ENCODE results near the gene CCDC146. TPM values are rescaled to one million over a fixed set of nuclear protein-coding genes. Genes with fewer than 3 reads are reported as not detected.
"Not testable (repeated sequence)": the region's sequence is repeated elsewhere in the genome, so short reads cannot be mapped to it uniquely, and the experiment has no call there.

CCDC146 gene
- polyA plus RNA-seq, 1 donor from 2014 or later, result 13.0 TPM

DNA sequence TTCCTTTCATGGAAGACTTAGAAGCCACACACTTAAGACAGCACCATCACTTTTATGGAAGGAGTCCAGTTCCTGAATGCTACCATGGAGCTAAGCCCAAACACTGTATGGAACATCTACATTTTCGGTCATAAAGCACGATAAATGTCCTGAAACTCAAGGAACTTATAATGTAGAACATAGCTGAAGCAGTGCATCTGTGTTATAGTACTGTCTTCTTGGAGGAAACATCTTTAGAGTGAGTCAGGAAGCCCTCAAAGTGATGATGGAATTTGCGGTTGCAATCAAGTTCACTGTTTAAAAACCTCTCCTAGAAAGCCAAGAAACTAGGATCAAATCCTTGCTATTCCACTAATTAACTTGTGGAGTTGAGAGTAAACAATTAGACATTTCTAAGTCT is 16.5 kb upstream of the CCDC146 start:
- not testable (repeated sequence) for H3K9ac ChIP-seq (ENCODE audit: low read length); H3K27ac ChIP-seq (ENCODE audit: low read length); H3K27me3 ChIP-seq (ENCODE audit: insufficient read depth, low read depth, low read length); H3K9me2 ChIP-seq (ENCODE audit: insufficient read depth, low read length); H3F3A ChIP-seq (ENCODE audit: insufficient read depth, low read length, poor library complexity, severe bottlenecking); H3K79me2 ChIP-seq (replicated peaks; ENCODE audit: insufficient read depth, low read length); H3K36me3 ChIP-seq (ENCODE audit: insufficient read depth, low read length); H3K4me2 ChIP-seq (ENCODE audit: low read length); H2AFZ ChIP-seq (ENCODE audit: low read depth, low read length); H4K20me1 ChIP-seq (ENCODE audit: insufficient read depth); H3K9me3 ChIP-seq (ENCODE audit: low read length); H3K4me3 ChIP-seq (ENCODE audit: low read length)

DNA sequence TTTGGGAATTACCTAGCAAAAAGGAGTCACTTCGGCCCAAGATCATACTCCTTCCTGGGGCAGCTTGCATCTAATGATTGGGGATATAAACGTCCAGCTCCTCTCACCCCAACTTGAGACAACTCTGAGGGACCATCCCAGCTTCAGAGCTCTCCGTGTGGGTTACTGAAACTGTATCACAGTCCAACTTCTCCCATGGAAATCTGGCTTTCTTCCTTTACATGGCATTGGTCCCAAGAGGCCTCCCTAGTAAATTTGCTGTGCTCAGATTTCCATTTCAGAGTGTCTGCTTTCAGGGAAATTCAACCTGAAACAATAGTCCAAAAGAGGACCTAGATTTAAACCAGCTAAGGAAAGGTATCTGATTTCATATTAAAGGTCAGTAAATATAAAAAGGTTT is 14.8 kb upstream of the CCDC146 start:
- H3K27me3 ChIP-seq (ENCODE audit: insufficient read depth, low read depth, low read length); H4K20me1 ChIP-seq (ENCODE audit: insufficient read depth); H3K4me3 ChIP-seq (ENCODE audit: low read length): not testable (repeated sequence)

DNA sequence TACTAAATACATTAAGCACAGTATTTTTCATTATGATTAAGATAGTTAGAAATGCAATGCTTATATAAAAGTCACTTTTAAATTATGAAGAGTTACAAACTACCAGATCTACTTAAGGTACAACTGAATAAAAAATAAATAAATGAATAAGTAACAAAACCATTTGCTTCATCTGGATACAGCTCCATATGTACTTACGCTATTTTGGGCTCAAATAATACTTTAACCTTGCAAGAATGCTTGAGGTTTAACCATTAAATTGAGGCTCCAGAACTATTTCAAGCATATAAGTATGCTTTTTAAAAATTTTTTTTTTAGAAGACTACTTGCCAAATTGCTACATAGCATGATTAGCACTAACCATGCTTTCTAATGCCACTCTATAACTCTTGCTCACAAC is 14.1 kb upstream of the CCDC146 start:
- H2AFZ ChIP-seq (ENCODE audit: low read depth, low read length); H3K36me3 ChIP-seq (ENCODE audit: insufficient read depth, low read length); H3K4me3 ChIP-seq (ENCODE audit: low read length): not testable (repeated sequence)

More for the DNA sequence above, 14.8 kb upstream of the CCDC146 start:
- not testable (repeated sequence) for H3K36me3 ChIP-seq (ENCODE audit: insufficient read depth, low read length); H3K9me2 ChIP-seq (ENCODE audit: insufficient read depth, low read length); H2AFZ ChIP-seq (ENCODE audit: low read depth, low read length); H3K9me3 ChIP-seq (ENCODE audit: low read length); H3K27ac ChIP-seq (ENCODE audit: low read length); H3K79me2 ChIP-seq (replicated peaks; ENCODE audit: insufficient read depth, low read length); H3K9ac ChIP-seq (ENCODE audit: low read length); H3K4me2 ChIP-seq (ENCODE audit: low read length); H3F3A ChIP-seq (ENCODE audit: insufficient read depth, low read length, poor library complexity, severe bottlenecking)

DNA sequence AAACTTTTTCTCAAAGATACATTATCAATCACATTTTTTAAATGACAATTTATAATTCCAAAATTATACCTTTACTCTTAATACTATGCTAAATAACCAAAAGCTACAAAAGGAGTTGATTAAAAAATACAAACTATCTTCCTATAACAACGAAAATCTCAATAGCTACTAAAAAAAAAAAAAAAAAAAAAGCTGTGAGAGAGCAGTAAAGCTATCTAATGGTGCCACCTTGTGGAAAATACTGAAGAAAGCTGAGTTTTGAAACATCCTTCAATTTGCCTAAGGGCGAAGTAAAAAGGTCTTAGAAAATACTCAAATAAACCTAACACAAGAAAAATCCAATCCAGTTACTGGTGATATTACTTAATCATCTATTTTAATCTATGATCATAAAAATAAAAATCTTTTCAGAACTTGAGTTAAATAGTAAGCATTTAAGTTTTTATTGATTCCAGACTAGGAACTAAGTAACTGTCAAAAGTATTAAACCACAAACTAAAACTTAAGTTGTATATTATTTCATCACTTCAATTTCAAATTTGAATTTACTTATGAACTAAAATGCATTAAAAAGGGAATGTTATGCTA is 9.6 kb upstream of the CCDC146 start:
- not testable (repeated sequence) for H3K9me3 ChIP-seq (ENCODE audit: low read length); H3K27me3 ChIP-seq (ENCODE audit: insufficient read depth, low read depth, low read length); H3K36me3 ChIP-seq (ENCODE audit: insufficient read depth, low read length); H3K9me2 ChIP-seq (ENCODE audit: insufficient read depth, low read length); H2AFZ ChIP-seq (ENCODE audit: low read depth, low read length); H3K9ac ChIP-seq (ENCODE audit: low read length); H4K20me1 ChIP-seq (ENCODE audit: insufficient read depth); H3F3A ChIP-seq (ENCODE audit: insufficient read depth, low read length, poor library complexity, severe bottlenecking); H3K79me2 ChIP-seq (replicated peaks; ENCODE audit: insufficient read depth, low read length); H3K27ac ChIP-seq (ENCODE audit: low read length); H3K4me2 ChIP-seq (ENCODE audit: low read length); H3K4me3 ChIP-seq (ENCODE audit: low read length)
- TF ChIP-seq RAD21 (conservative IDR thresholded peaks at IDR 0.05) (peak; percentile 71), SMC3 (conservative IDR thresholded peaks at IDR 0.05; ENCODE audit: poor library complexity) (peak; percentile 73)
- TF ChIP-seq, protein P1, sequence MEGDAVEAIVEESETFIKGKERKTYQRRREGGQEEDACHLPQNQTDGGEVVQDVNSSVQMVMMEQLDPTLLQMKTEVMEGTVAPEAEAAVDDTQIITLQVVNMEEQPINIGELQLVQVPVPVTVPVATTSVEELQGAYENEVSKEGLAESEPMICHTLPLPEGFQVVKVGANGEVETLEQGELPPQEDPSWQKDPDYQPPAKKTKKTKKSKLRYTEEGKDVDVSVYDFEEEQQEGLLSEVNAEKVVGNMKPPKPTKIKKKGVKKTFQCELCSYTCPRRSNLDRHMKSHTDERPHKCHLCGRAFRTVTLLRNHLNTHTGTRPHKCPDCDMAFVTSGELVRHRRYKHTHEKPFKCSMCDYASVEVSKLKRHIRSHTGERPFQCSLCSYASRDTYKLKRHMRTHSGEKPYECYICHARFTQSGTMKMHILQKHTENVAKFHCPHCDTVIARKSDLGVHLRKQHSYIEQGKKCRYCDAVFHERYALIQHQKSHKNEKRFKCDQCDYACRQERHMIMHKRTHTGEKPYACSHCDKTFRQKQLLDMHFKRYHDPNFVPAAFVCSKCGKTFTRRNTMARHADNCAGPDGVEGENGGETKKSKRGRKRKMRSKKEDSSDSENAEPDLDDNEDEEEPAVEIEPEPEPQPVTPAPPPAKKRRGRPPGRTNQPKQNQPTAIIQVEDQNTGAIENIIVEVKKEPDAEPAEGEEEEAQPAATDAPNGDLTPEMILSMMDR (IDR thresholded peaks at IDR 0.05; ENCODE audit: poor library complexity, severe bottlenecking), result peak; percentile 61

More for the DNA sequence above, 14.1 kb upstream of the CCDC146 start:
- H3K27ac ChIP-seq (ENCODE audit: low read length); H3K9ac ChIP-seq (ENCODE audit: low read length); H3K9me2 ChIP-seq (ENCODE audit: insufficient read depth, low read length); H3K9me3 ChIP-seq (ENCODE audit: low read length); H3F3A ChIP-seq (ENCODE audit: insufficient read depth, low read length, poor library complexity, severe bottlenecking); H3K27me3 ChIP-seq (ENCODE audit: insufficient read depth, low read depth, low read length); H4K20me1 ChIP-seq (ENCODE audit: insufficient read depth); H3K79me2 ChIP-seq (replicated peaks; ENCODE audit: insufficient read depth, low read length); H3K4me2 ChIP-seq (ENCODE audit: low read length): not testable (repeated sequence)

DNA sequence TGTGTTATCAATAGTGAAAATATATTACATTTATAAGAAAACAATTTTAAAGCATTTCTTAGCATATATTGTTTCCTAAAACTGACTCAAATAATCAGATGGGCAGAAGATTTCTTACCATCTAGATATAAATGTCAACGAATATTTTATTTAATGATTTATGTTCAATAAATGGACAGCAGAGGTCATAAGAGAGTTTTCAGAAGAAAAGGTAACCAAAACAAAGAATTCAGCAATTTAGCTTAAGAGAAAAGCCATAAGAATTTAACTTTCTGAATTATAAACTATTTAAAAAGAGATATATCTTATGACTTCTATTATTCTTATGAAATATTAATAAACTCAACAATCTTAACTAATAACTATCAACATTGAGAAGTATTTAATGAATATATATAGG is 3.1 kb downstream of the CCDC146 start:
- H3K27me3 ChIP-seq (ENCODE audit: insufficient read depth, low read depth, low read length); H3K27ac ChIP-seq (ENCODE audit: low read length); H2AFZ ChIP-seq (ENCODE audit: low read depth, low read length); H3K36me3 ChIP-seq (ENCODE audit: insufficient read depth, low read length); H3F3A ChIP-seq (ENCODE audit: insufficient read depth, low read length, poor library complexity, severe bottlenecking); H3K9me2 ChIP-seq (ENCODE audit: insufficient read depth, low read length); H3K9me3 ChIP-seq (ENCODE audit: low read length); H3K4me2 ChIP-seq (ENCODE audit: low read length); H4K20me1 ChIP-seq (ENCODE audit: insufficient read depth); H3K79me2 ChIP-seq (replicated peaks; ENCODE audit: insufficient read depth, low read length); H3K9ac ChIP-seq (ENCODE audit: low read length); H3K4me3 ChIP-seq (ENCODE audit: low read length): not testable (repeated sequence)
- peak; percentile 45 for TF ChIP-seq SMC3 (conservative IDR thresholded peaks at IDR 0.05; ENCODE audit: poor library complexity)

DNA sequence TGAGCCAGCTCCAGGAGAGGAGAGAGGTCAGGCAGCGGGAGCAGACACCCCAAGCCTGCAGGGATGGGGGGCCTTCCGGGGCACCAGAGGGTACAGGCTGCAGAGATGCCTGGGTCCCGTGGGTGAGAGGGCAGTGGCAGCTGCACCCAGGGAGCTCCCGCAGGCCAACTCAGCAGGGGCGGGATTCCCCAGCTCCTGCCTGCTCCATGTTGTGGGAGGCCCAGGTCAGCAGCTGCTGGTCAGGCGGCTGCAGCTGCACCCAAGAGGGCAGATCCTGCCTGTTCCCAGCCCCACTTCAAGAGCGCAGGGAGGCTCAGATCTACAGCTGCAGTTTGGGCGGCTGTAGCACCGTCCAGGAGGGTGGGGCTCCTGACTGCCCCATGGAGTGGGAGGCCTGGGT is 4.6 kb downstream of the CCDC146 start:
- not testable (repeated sequence) for H3F3A ChIP-seq (ENCODE audit: insufficient read depth, low read length, poor library complexity, severe bottlenecking); H3K9ac ChIP-seq (ENCODE audit: low read length); H2AFZ ChIP-seq (ENCODE audit: low read depth, low read length); H3K9me2 ChIP-seq (ENCODE audit: insufficient read depth, low read length); H3K4me2 ChIP-seq (ENCODE audit: low read length); H3K27ac ChIP-seq (ENCODE audit: low read length); H3K36me3 ChIP-seq (ENCODE audit: insufficient read depth, low read length); H3K79me2 ChIP-seq (replicated peaks; ENCODE audit: insufficient read depth, low read length); H3K9me3 ChIP-seq (ENCODE audit: low read length); H3K27me3 ChIP-seq (ENCODE audit: insufficient read depth, low read depth, low read length); H3K4me3 ChIP-seq (ENCODE audit: low read length); H4K20me1 ChIP-seq (ENCODE audit: insufficient read depth)

DNA sequence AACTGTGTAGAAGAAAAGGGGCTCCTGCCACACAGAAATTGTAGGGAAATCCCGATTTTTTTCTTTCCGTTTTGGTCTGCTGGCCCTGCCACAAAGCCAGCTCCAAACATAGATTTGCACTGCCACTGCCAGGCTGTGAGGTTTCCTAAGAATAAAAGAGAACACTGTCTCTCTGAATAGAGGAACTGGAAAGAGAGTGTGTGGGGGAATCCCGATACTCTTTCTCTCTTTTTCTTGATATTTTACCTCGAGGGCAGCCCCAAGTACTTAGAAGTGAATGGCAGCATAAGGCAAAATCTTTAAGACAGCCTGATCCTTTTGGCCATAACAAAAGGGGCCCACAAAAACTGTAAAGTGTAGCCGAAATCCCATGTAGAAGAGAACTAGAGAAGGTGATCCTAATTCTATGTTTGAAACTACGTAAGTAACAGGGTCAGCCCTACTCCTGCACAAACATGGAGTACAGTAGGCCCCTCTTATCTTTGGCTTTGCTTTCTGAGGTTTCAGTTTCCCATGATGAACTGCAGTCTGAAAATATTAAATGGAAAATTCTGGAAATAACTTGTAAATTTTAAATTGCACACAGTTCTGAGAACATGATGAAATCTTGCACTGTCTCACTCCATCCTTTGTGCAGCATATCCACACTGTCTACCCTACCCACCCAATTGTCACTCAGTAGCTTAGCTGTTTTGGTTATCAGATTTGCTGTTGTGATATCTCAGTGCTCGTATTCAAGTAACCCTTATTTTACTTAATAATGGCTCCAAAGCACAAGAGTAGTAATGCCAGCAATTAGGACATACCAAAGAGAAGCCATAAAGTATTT is 6.4 kb downstream of the CCDC146 start:
- not testable (repeated sequence) for H3K79me2 ChIP-seq (replicated peaks; ENCODE audit: insufficient read depth, low read length); H2AFZ ChIP-seq (ENCODE audit: low read depth, low read length); H3K4me2 ChIP-seq (ENCODE audit: low read length); H3K9me2 ChIP-seq (ENCODE audit: insufficient read depth, low read length); H3K4me3 ChIP-seq (ENCODE audit: low read length); H3K27me3 ChIP-seq (ENCODE audit: insufficient read depth, low read depth, low read length); H3F3A ChIP-seq (ENCODE audit: insufficient read depth, low read length, poor library complexity, severe bottlenecking); H3K27ac ChIP-seq (ENCODE audit: low read length); H3K9me3 ChIP-seq (ENCODE audit: low read length); H3K36me3 ChIP-seq (ENCODE audit: insufficient read depth, low read length); H4K20me1 ChIP-seq (ENCODE audit: insufficient read depth); H3K9ac ChIP-seq (ENCODE audit: low read length)

Measured in neural cell (in vitro differentiated cells).